NOMO-1 treated with dmso at 0.1 percent for 144 hours (cell line): Measurements from ENCODE around the gene CD209.
A peak's percentile ranks its signal among the peaks of the same experiment; 100 is the strongest.

Experiments
- DNase-seq: peaks from one replicate; lab custom pipeline; 2025; ENCODE audit not compliant: unreplicated experiment; lab: John Stamatoyannopoulos, UW

Gene CD209

DNA sequence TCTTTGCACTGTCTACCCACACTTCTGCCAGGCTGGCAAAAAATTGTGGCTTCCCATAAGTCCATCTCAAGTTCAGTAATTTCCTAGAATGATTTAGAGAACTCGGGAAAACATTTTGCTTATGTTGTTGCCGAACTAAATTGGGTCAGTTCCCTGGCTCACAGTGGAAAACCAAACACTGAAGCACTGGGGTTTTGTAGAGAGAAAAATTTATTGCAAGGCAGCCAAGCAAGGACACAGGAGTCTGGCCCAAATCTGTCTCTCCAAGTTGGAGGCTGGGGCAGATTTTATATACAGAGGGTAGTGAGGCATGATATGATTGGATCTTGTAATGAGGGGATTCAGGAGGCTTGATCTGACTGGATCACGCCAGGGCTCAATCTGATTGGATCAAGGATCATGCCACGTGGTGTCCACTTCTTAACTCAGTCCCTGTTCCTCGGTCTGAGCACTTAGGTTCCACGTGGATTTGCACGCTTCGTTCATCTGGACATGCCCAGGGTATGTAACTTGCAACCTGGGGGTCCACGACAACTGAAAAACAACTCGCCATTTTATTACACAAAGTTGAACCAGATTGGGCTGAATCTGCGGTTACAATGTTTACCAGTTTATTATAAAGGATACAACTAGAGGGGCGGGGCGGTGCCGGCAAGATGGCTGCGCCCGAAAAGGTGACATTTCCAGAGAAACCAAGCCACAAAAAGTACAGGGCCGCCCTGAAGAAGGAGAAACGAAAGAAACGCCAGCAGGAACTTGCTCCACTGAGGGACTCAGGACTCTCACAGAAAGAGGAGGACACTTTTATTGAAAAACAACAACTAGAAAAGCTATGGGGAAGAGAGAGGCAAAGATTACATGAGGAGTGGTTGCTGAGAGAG is 7.3 kb downstream of the CD209 start:
- no peak for DNase-seq

DNA sequence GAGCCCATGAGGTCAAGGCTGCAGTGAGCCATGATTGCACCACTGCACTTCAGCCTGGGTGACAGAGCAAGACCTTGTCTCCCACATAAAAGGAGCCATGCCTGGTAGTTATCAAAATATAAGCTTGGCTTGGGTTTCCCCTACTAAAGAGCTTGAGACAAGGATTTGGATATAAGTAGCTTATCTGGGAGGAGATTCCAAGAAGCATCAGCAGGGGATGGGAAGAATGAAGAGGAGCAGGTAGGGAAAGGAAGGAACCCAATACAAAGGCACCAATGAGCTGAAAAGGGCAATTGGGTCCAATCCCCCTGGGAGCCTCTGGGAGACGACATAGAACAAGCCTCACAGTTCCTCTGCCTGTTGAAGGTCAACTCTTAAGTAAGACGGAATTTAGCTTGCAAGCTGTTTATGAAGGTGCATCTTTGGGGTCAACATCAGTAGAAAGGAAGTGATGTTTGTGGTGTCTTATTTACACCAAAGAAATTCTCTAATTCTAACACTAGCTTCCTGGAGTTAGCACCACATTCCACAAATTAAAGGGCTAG is 8.1 kb downstream of the CD209 start:
- DNase-seq, result no peak

DNA sequence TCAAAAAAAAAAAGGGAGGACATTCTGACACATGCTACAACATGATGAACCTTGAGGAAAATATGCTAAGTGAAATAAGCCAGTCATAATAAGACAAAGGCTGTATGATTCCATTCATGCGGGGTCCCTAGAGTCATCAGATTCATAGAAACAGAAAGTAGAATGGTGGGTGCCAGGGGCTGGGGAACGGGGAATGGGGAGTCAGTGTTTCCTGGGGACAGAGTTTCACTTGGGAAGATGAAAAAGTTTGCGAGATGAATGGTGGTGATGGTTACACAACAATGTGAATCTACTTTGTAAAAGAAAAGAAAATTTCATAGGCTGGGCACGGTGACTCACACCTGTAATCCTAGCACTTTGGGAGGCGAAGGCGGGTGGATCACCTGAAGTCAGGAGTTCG is 9.3 kb downstream of the CD209 start:
- no peak for DNase-seq

DNA sequence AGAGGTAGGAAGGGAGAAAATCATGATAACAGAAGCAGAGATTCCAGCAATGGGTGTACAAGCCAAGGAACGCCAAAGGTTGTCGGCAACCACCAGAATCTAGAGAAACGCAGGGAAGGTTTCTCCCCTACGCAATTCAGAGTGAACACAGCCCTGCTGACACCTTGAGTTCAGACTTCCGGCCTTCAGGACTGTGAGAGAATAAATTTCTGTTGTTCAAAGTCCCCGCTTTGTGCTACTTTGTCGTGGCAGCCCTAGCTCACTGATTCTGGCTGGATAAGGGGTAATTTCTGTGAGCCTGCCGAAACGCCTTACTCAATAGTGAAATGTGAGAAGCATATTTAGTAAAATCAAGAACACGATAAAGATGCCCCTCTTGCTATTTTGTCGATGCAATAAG is 10.1 kb downstream of the CD209 start:
- DNase-seq, result no peak

DNA sequence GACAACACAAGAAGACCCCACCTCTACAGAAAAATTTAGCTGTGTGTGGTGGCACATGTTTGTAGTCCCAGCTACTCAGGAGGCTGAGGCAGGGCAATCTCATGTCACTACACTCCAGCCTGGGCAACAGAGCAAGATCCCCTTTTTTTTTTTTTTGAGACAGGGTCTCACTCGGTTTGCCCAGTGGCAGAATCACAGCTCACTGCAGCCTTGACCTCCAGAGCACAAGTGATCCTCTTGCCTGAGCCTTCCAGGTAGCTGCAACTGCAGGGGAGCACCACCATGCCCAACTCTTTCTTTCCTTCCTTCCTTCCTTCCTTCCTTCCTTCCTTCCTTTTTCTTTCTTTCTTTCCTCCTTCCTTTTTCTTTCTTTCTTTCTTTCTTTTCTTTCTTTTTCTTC is 11.2 kb downstream of the CD209 start:
- no peak for DNase-seq

DNA sequence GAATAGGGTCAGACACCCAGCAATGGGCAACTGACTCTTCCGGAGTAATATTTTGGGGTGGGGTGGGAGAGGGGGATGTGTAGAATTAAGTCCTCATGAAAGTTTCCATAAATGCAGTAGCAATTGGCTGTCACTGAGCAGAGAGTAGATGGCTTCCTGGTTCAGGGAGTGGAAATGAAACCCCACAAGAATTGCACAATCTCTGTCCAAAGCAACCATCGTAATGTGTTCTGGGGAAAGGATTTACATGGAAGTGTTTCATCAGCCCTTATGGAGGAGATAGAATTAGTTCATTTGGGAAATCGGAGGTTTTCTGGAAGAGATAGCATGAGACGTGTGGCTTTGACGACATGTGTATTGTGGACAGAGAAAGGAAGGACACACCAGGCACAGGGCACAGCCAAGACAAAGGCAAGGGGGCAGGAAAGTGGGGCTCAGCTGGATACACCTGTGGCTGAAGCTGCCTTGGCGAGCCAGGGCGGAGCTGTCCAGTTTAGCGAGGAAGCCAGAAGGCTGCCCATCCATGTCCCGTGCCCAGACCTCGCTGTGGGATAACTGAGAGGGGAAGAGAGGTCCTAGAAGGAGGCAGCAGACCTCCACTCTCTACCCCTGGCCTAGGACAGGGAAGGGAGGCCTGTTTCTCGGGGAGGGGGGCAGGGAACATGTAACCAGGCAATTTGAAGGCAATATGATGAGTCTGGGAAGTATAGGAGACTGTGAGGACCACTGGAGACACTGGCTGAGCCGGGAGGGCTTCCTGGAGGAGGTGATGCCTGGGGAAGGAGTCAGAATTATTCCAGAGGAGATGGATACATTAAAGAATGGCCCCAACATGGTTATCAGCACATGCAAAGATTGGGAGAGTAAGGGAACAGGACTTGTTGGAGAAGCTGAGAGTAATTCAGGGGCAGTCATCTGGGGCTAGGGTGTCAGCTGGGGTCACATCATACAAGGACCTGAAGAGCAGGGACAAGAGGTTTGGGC is 12.8 kb downstream of the CD209 start:
- DNase-seq, result peak; percentile 63

DNA sequence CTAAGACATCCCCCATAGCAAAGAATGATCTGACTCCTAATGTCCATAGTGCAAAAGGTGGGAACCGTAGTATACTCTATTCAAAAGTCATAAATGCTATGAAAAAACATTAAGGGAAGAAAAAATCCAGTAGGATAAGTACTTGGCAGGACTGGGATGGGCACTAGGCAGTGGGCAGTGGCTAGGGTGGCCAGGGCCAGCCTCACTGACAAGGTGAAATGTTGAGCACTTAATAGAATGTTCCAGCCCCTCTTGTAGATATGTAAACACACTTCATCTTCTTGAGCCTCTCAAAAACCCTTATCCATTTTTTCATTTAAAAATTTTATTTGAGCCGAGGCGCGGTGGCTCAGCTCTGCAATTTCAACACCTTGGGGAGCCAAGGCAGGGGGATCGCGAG is 14.0 kb downstream of the CD209 start:
- DNase-seq, result no peak

DNA sequence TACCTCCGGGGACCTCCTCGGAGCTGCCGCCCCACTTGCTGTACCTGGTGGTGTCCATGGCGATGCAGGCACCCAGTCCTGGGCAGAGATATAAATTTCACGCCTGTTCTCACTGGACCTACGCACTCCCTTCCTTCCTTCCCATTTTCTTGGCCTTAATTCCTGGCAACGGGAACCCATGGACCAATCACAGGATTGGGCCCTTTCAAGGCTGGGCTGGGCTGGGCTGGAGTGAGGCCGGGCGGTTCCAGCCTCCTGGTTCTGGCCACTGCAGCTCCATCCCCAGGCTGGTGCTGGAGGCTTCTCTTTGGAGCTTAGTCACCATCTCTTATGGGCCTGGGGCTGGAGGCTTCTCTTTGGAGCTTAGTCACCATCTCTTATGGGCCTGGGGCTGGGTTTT is 15.3 kb downstream of the CD209 start, which contains the start of gene CLEC4G:
CLEC4G (minus strand) TSS at position 66 of the 400 bp plus-strand sequence; CDS start at position 58, 8 bp downstream.
- DNase-seq, result no peak

DNA sequence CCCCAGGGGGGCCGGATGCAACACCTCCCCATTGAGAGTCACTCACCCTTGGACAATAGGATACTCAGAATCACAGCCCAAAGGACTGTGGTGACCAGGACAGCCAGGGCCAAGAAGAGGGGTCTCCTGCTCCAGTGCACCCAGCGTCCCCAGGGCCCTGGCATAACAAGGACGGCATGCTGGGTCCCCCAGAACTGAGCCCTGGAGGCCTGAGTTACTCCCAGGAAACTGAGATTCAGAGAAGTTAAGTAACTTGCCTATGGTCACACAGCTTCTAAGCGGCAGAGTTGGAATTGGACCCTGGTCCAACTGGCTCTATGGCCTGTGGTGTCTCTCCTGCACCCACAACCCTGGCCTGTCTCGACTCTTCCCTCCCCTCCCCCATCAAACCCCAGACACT is 15.7 kb downstream of the CD209 start:
- no peak for DNase-seq

DNA sequence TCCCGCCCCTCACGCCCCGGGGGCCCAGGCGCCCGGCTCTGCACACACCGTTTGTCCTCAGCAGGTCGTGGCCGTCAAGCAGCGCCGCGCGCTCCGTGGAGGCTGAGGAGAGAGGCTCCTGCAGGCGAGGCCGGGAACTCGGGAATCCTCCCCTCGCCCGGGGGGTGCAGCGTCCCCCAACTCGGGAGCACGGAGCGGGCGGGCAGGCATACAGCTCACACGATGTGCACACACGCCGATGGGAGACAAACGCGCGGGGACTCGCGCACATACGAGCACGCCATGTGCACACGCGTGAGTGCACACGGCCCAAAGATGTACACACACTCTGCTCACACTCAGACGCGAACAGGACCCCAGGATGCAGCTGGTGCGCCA is 16.1 kb downstream of the CD209 start:
- DNase-seq, result no peak

DNA sequence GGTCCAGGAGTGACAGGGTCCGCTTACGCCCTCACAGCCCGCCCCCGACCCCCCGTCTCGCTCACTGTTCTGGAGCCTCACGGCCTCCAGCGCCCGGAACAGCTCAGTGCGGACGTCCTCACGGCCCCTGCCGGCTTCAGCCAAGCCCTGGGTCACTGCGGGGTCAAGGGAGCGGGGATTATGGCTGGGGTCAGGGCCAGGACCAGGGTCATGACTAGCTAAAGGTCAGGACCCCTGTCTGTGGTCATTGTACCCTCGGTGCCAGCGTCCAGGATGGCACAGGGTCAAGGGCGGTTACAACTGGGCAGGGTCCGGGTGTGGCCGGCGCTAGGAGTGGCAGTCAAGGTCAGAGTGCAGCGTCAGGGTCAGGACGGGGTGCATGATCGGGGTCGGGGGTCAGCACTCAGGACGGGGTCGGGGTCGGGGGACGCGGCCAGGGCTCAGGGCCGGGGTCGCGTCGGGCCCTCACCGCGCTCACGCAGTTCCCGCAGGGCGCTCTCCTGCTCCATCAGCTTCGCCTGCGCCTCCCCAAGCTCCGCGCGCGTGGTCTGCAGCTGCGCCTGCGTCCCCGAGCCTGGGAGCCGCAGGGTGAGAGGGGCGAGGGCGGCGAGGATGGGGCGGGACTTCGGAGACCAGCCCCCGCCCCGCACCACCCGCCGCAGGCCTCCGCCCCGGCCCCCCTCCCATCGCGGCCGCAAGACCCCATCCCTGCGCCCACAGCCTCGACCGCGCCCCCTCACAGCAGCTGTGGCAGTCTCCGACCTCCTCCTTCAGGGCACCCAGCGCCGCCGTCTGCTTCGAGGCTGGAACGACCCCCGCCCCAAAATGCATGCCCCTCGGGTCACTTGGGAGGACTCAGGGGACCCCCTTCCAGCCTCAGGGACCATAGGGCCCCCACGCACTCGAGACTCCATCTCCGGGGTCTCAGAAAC is 16.8 kb downstream of the CD209 start:
- DNase-seq, result no peak

DNA sequence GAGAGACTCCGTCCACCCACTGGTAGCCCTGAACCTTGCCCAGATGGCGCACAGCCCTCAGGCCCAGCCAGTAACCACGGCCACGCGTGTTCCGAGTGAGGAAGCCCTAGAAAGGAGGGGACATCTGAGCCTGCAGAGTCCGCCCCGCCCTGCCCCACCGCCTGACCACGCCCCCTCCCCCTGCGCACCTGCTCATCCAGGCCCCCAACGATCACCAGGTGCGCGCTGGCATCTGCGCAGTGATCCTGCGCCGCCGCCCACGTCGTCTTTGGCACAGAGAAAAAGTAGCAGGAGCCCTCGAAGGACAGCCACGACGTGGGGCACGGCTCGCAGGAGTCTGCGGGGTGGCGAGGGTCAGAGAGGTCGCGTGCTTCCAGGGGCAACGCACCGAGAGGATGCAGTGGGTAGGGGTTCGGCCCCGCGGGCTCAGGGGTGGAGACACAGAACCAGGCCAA is 17.5 kb downstream of the CD209 start:
- no peak for DNase-seq

DNA sequence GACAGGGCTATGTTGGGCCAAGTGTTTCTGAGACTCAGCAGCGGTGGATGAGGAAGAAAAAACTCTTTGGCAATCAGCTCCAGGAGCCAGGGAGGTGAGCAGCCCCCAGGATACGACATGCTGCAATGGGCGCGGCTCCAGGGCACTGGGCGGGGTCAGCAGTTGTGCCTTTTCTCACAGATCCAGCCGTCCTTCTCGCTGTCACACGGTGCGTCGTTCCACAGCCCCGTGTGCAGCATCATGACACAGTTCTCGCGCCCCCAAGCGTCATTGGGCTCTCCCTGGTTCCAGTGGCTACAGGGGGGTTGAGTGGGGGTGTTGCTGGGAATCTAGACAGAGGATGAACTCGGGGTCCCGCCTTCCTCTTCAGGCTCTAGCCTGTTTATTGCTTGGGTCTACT is 18.1 kb downstream of the CD209 start:
- DNase-seq, result no peak

DNA sequence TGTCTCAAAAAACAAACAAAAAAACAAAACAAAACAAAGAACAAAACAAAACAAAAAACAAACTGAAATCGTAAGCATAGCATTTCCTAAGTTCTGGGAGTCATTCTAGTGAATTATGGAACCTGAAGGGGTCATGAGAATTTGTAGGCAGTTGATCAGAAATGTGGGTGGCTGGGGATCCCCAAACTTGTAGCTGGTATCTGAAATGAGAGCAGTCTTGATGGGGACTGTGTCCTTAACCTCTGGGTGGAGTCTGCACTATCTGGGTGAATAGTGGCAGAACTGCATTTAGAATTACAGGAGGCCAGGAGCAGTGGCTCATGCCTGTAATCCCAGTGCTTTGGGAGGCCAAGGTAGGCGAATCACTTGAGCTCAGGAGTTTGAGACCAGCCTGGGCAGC is 21.5 kb downstream of the CD209 start:
- no peak for DNase-seq

DNA sequence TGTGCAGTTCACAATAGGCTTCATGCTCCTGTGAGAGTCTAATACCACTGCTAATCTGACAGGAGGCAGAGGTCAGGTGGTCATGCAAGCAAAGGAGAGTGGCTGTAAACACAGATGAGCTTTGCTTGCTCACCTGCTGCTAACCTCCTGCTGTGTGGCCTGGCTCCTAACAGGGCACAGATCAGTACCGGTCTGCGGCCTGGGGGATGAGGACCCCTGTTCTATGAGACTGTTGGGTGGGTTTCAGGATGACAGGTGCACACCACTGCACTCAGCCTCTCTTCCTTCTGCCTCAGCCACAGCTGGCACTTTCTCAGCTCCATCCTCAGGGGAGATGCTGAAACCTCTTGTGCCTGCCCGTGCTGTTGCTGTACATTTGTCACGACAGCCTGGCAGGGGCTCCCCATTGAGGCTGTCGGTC is 25.1 kb downstream of the CD209 start:
- no peak for DNase-seq

DNA sequence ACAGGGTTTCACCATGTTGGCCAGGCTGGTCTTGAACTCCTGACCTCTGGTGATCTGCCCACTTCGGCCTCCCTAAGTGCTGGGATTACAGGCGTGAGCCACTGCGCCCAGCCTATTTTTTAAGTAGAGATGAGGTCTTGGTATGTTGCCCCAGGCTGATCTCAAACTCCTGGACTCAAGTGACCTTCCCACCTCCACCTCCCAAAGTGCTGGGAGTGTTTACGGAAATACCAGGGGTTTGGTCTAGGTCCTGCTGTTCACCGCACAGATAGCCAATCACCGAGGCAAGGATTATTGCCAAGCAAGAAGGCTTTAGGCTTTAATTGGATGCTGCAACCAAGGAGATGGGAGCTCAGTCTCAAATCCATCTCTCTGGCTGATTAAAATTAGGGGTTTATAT is 27.0 kb downstream of the CD209 start:
- DNase-seq, result no peak

DNA sequence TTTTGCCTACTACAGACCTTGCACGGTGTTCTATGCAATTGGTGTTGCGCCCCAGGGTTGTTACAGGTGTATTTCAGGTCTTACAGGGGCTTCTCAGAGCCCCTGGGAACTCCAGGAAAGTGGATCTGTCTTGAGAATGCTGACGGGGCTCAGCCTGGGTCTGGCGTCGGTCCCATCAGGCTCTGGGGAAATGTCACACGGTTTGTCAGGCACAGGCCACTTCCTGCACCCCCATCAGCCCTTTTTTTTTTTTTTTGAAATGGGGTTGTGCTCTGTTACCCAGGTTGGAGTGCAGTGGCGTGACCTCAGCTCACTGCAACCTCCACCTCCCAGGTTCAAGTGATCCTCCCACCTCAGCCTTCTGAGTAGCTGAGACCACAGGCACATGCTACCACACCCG is 28.7 kb downstream of the CD209 start:
- no peak for DNase-seq

DNA sequence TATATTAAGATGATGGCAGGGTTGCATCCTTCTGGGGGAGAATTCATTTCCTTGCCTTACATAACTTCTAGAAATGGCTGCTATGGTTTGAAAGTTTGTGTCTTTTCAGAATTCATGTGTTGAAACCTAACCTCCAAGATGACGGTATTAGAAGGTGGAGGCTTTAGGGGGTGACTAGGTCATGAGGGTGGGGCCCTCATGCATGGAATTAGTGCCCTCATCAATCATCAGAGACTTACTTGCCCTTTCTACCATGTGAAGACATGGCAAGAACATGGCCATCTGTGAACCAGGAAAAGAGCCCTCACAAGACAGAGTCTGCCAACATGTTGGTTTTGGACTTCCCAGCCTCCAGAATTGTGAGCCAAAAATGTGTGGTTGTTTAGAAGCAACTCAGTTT is 30.6 kb downstream of the CD209 start:
- DNase-seq, result no peak

DNA sequence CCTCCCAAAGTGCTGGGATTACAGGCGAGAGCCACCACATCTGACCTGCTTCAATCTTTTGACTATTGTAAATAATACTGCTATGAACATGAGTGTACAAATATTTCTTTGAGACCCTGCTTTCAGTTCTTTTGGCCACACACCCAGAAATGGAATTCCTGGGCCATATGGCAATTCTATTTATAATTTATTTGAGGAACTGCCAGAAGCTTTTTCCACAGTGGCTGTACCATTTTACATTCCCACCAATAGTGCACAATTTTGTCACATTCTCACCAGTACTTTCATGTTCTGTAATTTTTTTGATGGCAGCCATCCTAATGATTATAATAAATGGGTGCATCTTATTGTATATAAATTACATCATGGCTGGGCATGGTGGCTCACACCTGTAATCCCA is 31.7 kb downstream of the CD209 start:
- DNase-seq, result no peak

DNA sequence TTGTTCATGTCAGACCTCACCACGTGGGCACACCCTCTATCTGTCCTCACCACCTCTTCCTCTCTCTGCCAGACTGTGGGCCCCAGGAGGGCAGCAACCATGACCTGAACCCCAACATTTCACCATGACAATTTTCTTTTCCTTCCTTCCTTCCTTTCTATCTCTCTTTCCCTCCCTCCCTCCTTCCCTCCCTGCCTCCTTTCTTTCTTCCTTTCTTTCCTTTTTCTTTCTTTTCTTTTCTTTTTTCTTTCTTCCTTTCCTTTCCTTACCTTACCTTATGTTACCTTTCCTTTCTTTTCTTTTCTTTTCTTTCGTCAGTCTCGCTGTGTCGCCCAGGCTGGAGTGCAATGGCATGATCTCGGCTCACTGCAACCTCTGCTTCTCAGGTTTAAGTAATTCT is 36.7 kb downstream of the CD209 start:
- DNase-seq, result no peak
